IMR-90 (cell line): ENCODE data around the gene CTDP1. TPM values are rescaled to one million over a fixed set of nuclear protein-coding genes. Genes with fewer than 3 reads are reported as not detected.

Source experiments
- ATAC-seq: fragments of 200-7000 bp; cut with Tn5 transposase; 2 replicates; pipeline ENCODE4 v1.9.1; 2020; ENCODE audit warnings: low read depth, mild to moderate bottlenecking, moderate library complexity
- BruUV-seq: library from RNA; stranded (reverse); fragments of 400-500 nt; replicated peaks from 2 replicates; lab custom pipeline; 2021; lab: Mats Ljungman, UMichigan
- CTCF ChIA-PET: fragments of 300-600 bp; formaldehyde crosslinking; extraction: SDS; loops from one replicate; lab custom pipeline; 2021; ENCODE audit warnings: antibody characterized with exemption; lab: Yijun Ruan, JAX
- POLR2A ChIA-PET: fragments of 300-600 bp; sonication (Branson Sonifier 250); formaldehyde crosslinking; loops from one replicate; lab custom pipeline; 2022; ENCODE audit warnings: antibody characterized with exemption; ENCODE audit not compliant: unreplicated experiment; lab: Charles Lee
- DNase-seq: peaks from one replicate; pipeline ENCODE4 v3.0.0; 2013
- H2AFZ ChIP-seq: replicated peaks from 2 replicates; pipeline ENCODE3; 2013; ENCODE audit warnings: low read length, mild to moderate bottlenecking; ENCODE audit not compliant: poor library complexity
- H2AK5ac ChIP-seq: 2 replicates; pipeline ENCODE4 v1.6.1; 2013; ENCODE audit warnings: low read depth, low read length, inconsistent platforms
- H2AK9ac ChIP-seq: replicated peaks from 2 replicates; pipeline ENCODE3; 2013; ENCODE audit warnings: mild to moderate bottlenecking, low read depth, low read length, moderate library complexity; ENCODE audit not compliant: poor library complexity
- H2BK120ac ChIP-seq: 2 replicates; pipeline ENCODE4 v1.6.1; 2013; ENCODE audit warnings: low read depth, low read length, inconsistent platforms
- H2BK15ac ChIP-seq: 3 replicates; pipeline ENCODE4 v1.6.1; 2013; ENCODE audit warnings: low read depth, low read length, inconsistent platforms
- H2BK20ac ChIP-seq: 2 replicates; pipeline ENCODE4 v1.6.1; 2013; ENCODE audit warnings: low read depth, mild to moderate bottlenecking, inconsistent platforms, low read length, moderate library complexity
- H2BK5ac ChIP-seq: 2 replicates; pipeline ENCODE4 v1.6.1; 2013; ENCODE audit warnings: mild to moderate bottlenecking, low read depth, low read length, inconsistent platforms; ENCODE audit not compliant: poor library complexity, severe bottlenecking
- H3K14ac ChIP-seq: replicated peaks from 2 replicates; pipeline ENCODE4 v1.6.1; 2013; ENCODE audit warnings: low read depth, low read length, inconsistent platforms
- H3K18ac ChIP-seq: 2 replicates; pipeline ENCODE4 v1.6.1; 2013; ENCODE audit warnings: low read depth, low read length, control low read depth
- H3K23ac ChIP-seq: 2 replicates; pipeline ENCODE4 v1.6.1; 2013; ENCODE audit warnings: low read depth, low read length, inconsistent platforms
- H3K27ac ChIP-seq: 2 replicates; pipeline ENCODE4 v1.5.1; 2013; ENCODE audit warnings: mild to moderate bottlenecking, control low read depth, low read length; ENCODE audit not compliant: insufficient read depth
- H3K27me3 ChIP-seq: 2 replicates; pipeline ENCODE4 v1.6.1; 2013; ENCODE audit warnings: low read length; ENCODE audit not compliant: control insufficient read depth, insufficient read depth
- H3K36me3 ChIP-seq: 2 replicates; pipeline ENCODE4 v1.6.1; 2013; ENCODE audit warnings: low read length, mixed read lengths; ENCODE audit not compliant: control insufficient read depth, insufficient read depth
- H3K4ac ChIP-seq: 2 replicates; pipeline ENCODE4 v1.6.1; 2013; ENCODE audit warnings: low read depth, low read length, inconsistent platforms
- H3K4me1 ChIP-seq: 2 replicates; pipeline ENCODE4 v1.6.1; 2013; ENCODE audit warnings: low read length, mixed read lengths; ENCODE audit not compliant: control insufficient read depth, insufficient read depth
- H3K4me2 ChIP-seq: 2 replicates; pipeline ENCODE4 v1.6.1; 2013; ENCODE audit warnings: low read depth, mild to moderate bottlenecking, control low read depth, low read length, moderate library complexity
- H3K4me3 ChIP-seq: 2 replicates; pipeline ENCODE4 v1.5.1; 2013; ENCODE audit warnings: low read depth, mild to moderate bottlenecking, control low read depth, low read length, moderate library complexity; ENCODE audit not compliant: insufficient read depth
- H3K56ac ChIP-seq: 2 replicates; pipeline ENCODE4 v1.6.1; 2013; ENCODE audit warnings: low read length, inconsistent platforms; ENCODE audit not compliant: insufficient read depth; ENCODE audit errors: extremely low read depth
- H3K79me1 ChIP-seq, 2 experiments: 2 replicates each; pipeline ENCODE4 v1.6.1; 2013; ENCODE audit warnings: low read length in 2 of 2, inconsistent platforms in 1 of 2, low read depth in 1 of 2
- H3K9ac ChIP-seq: 2 replicates; pipeline ENCODE4 v1.6.1; 2013; ENCODE audit warnings: low read depth, low read length, control low read depth
- H3K9me1 ChIP-seq: 2 replicates; pipeline ENCODE4 v1.6.1; 2013; ENCODE audit warnings: low read length, inconsistent platforms; ENCODE audit not compliant: insufficient read depth
- H3K9me3 ChIP-seq: 2 replicates; pipeline ENCODE4 v1.6.1; 2013; ENCODE audit warnings: low read length; ENCODE audit not compliant: control insufficient read depth, insufficient read depth
- H4K20me1 ChIP-seq: 2 replicates; pipeline ENCODE4 v1.6.1; 2013; ENCODE audit warnings: low read length, inconsistent platforms; ENCODE audit not compliant: insufficient read depth
- H4K5ac ChIP-seq: 2 replicates; pipeline ENCODE4 v1.6.1; 2013; ENCODE audit warnings: mild to moderate bottlenecking, low read depth, low read length, control low read depth
- H4K8ac ChIP-seq, 2 experiments: 2 replicates each; pipeline ENCODE4 v1.6.1; 2013; ENCODE audit warnings: low read depth in 2 of 2, low read length in 2 of 2, control low read depth in 1 of 2, inconsistent platforms in 1 of 2
- H4K91ac ChIP-seq: 2 replicates; pipeline ENCODE4 v1.6.1; 2013; ENCODE audit warnings: low read depth, low read length, inconsistent platforms; ENCODE audit not compliant: insufficient read depth
- CEBPB ChIP-seq: IDR thresholded peaks from 2 replicates; pipeline ENCODE4 v1.6.1; 2012; ENCODE audit warnings: low read depth, low read length, improper control_type of control experiment
- WGBS, 2 experiments: methylation state at CpG; one replicate each; pipeline versions ENCODE4 v1.1.5 to v1.1.7; 2013; ENCODE audit warnings: missing lambda C conversion rate in 2 of 2; ENCODE audit not compliant: insufficient read length in 1 of 2; ENCODE audit errors: extremely low coverage in 2 of 2; 5-methylcytosine and 5-hydroxymethylcytosine counted together
- dilution Hi-C: fragments of 300-500 bp; cut with HindIII; formaldehyde crosslinking; loops from one replicate; pipeline ENCODE4 v1.14.3; 2018; ENCODE audit warnings: low sequenced_read_pairs; ENCODE audit not compliant: unreplicated experiment
- in situ Hi-C: fragments of 300-500 bp; cut with MboI; formaldehyde crosslinking; loops from 3 replicates; pipeline ENCODE4 v1.14.3; 2019; ENCODE audit warnings: low sequenced_read_pairs, inconsistent platforms, mixed read lengths
- intact Hi-C: fragments of 100-400 bp; cut with micrococcal nuclease; formaldehyde crosslinking; loops from 2 replicates; pipeline ENCODE4 v1.10.0; 2022
- polyA plus RNA-seq, 3 experiments: library from polyadenylated mRNA; depleted of rRNA; stranded (reverse); fragments of >200 nt; gene quantifications; 2 replicates each; pipeline ENCODE4 v1.2.3, GENCODE V29; 2012; ENCODE audit warnings: low replicate concordance in 1 of 3
- total RNA-seq: library from RNA; depleted of rRNA; stranded (reverse); fragments of >200 nt; gene quantifications from 2 replicates; pipeline ENCODE4 v1.2.3, GENCODE V29; 2012
- TF ChIP-seq, protein P1 (sequence below): fragments of 150-350 bp; IDR thresholded peaks from 2 replicates; pipeline ENCODE4 v1.6.1; 2017; ENCODE audit warnings: mild to moderate bottlenecking, antibody characterized with exemption, low read length, low read depth

Gene CTDP1
- total and polyA plus RNA-seq, 2 of the 4 experiments (the other 2 are of a cell fraction), result 13.4 to 17.6 TPM

DNA sequence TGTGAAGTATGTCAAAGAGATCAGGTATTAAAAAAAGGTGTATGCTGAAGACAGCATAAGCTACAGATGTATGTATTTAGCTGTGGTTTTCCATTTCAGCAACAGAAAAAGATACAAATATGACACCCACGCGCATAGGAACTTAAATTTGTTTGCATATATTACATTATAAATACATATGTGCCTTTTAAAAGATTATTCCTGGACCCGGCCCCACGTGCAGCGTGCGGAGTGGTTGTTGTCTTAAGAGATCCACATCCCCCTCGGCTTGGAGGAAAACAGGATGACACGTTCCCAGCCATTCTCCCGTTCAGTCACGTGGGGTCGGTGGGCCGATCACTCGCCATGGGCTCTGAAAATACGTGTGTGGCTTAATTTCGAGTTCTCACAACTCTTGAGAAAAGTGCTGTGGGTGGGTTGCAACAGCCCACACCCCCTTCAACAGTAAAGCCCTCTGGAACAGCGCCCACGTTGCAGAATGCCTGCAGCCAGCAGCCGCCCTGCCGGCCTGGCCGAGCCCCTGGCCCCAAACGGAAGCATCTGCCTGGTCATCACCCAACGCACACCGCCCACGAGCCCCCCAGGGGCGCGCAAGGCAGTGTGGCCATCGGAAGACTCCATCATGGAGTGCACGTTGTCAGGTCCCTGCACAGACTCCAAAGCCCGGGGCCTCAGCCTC is 99.6 kb downstream of the CTDP1 start:
- Histone ChIP-seq H2AFZ (no peak overlapping the region), H4K8ac (no peak overlapping the region), H3K36me3 (no peaks in the 10 kb centered on the region), H3K18ac (no peak overlapping the region), H2AK9ac (no peak overlapping the region), H2AK5ac (no peak overlapping the region), H3K4ac (no peak overlapping the region), H2BK120ac (no peak overlapping the region), H2BK15ac (no peak overlapping the region), H4K91ac (no peak overlapping the region), H3K27me3 (peaks cover 30% of the 10 kb centered on the region), H3K9ac (no peak overlapping the region), H3K4me1 (no peaks in the 10 kb centered on the region), H2BK20ac (no peak overlapping the region), H3K9me3 (peaks cover 5% of the 10 kb centered on the region; the same call in 1 of the 2 replicates), H2BK5ac (no peak overlapping the region), H3K14ac (no peak overlapping the region), H3K4me3 (no peak overlapping the region), H3K27ac (no peak overlapping the region), H3K79me1 (no peaks in the 10 kb centered on the region), H3K4me2 (no peak overlapping the region), H4K20me1 (no peaks in the 10 kb centered on the region), H4K5ac (no peak overlapping the region), H3K9me1 (no peaks in the 10 kb centered on the region), H3K56ac (no peak overlapping the region), H3K23ac (no peak overlapping the region)
- intact Hi-C loops (no loop called here), dilution Hi-C loops (no loop called here), in situ Hi-C loops (no loop called here)
- POLR2A ChIA-PET, result no interaction called here
- no TSS peak for BruUV-seq
- CTCF ChIA-PET, result no interaction called here
- no peak for TF ChIP-seq CEBPB
- TF ChIP-seq, protein P1, sequence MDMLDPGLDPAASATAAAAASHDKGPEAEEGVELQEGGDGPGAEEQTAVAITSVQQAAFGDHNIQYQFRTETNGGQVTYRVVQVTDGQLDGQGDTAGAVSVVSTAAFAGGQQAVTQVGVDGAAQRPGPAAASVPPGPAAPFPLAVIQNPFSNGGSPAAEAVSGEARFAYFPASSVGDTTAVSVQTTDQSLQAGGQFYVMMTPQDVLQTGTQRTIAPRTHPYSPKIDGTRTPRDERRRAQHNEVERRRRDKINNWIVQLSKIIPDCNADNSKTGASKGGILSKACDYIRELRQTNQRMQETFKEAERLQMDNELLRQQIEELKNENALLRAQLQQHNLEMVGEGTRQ, result no peak
- WGBS, 2 experiments, result 76% methylated on average over 17 of the region's 29 CpGs; no CpG with 5 or more reads in 1 of the 2 experiments
- no peak for DNase-seq
- ATAC-seq, result no peak
